HEK293 (cell line): ENCODE measurements around the gene TAF1B.

Experiments used
- SP2 ChIP-seq: fragments of 450-650 bp; formaldehyde crosslinking; IDR thresholded peaks from 2 replicates; pipeline ENCODE4 v1.5.1; 2016; ENCODE audit warnings: missing biosample characterization, missing genetic modification characterization
- TCF7L2 ChIP-seq: IDR thresholded peaks from 2 replicates; pipeline ENCODE4 v1.6.1; 2011; ENCODE audit warnings: low read depth, mild to moderate bottlenecking, inconsistent platforms, low read length, moderate library complexity, borderline replicate concordance
- ZNF132 ChIP-seq: fragments of 450-650 bp; formaldehyde crosslinking; IDR thresholded peaks from 2 replicates; pipeline ENCODE4 v1.5.1; 2017; ENCODE audit warnings: missing biosample characterization, missing genetic modification characterization, borderline replicate concordance
- ZNF76 ChIP-seq: fragments of 450-650 bp; formaldehyde crosslinking; IDR thresholded peaks from 2 replicates; pipeline ENCODE4; 2016; ENCODE audit warnings: low read depth, missing biosample characterization, missing genetic modification characterization, borderline replicate concordance
- TF ChIP-seq, protein P1 (sequence below): fragments of 450-650 bp; formaldehyde crosslinking; IDR thresholded peaks from 2 replicates; pipeline ENCODE4 v1.5.1; 2016; ENCODE audit warnings: missing biosample characterization, missing genetic modification characterization

DNA sequence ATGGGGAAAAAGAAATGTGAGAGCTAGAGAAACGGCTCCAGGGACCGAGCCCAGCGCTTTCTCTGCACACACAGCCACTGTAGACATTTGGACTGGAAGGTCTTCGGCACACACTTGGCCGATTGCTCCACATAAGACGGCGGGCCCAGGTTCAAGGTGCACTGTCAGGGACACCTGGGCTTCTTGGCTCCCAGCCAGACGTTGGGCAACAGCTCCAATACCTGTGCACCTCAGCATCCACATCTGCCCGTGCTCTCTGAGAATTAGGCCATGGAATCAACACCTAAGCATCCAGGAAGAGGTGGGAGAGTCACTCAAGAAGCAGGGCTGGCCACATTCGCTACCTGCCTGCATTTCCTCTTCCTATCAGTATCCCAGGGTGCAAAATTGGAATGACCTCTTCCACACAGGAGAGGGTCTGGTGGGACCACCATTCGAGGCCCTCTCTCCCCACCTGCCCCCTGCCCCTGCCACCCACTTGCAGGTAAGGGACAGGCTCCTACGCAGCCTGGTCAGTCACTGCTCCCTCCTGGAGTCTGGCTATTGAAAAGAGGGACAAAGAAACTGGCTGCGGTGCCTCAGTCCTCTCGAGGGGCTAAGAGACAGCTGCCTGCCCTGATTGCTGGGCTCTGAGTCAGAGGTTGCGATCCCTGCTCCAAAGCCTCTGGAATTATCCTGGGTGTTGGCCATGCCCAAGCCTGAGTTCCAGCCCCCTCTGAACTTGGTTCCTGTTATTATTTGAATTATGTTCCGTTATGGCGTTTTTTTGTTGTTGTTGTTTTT, 40.1 kb upstream of the TAF1B start:
- TF ChIP-seq SP2 (no peak), TCF7L2 (no peak), ZNF132 (tag by site-specific recombination) (no peak), ZNF76 (tag by site-specific recombination) (no peak)
- TF ChIP-seq, protein P1, sequence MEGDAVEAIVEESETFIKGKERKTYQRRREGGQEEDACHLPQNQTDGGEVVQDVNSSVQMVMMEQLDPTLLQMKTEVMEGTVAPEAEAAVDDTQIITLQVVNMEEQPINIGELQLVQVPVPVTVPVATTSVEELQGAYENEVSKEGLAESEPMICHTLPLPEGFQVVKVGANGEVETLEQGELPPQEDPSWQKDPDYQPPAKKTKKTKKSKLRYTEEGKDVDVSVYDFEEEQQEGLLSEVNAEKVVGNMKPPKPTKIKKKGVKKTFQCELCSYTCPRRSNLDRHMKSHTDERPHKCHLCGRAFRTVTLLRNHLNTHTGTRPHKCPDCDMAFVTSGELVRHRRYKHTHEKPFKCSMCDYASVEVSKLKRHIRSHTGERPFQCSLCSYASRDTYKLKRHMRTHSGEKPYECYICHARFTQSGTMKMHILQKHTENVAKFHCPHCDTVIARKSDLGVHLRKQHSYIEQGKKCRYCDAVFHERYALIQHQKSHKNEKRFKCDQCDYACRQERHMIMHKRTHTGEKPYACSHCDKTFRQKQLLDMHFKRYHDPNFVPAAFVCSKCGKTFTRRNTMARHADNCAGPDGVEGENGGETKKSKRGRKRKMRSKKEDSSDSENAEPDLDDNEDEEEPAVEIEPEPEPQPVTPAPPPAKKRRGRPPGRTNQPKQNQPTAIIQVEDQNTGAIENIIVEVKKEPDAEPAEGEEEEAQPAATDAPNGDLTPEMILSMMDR (tag by site-specific recombination), result no peak
